Heart left ventricle (tissue), 13 donors: ENCODE measurements around the gene SLC22A15.

Experiments used
- POLR2A ChIP-seq, 2 donors: fragments of 450-650 bp; IDR thresholded peaks; one replicate each; pipeline ENCODE4 v1.6.1; 2017; ENCODE audit warnings: antibody characterized with exemption in 2 of 2, mild to moderate bottlenecking in 2 of 2, moderate library complexity in 2 of 2
- TF ChIP-seq, protein P1 (sequence below), 12 donors: fragments of 200-600 bp; sonication (generic) in 4 of 12; IDR thresholded peaks; one replicate each; pipeline versions ENCODE4 v1.5.0 to v1.8.0; 2018 to 2022; ENCODE audit warnings: antibody characterized with exemption in 12 of 12, mild to moderate bottlenecking in 5 of 12
- donor health status: ischemic (EF 13 %, LVEDD 7.1; RV severe dilation, severe dysfunction).
- donor health status: DM: no; HTN: yes; CAD: no.
- donor health status: DM: no; HTN: no; CAD: no.
- donor health status: ischemic (EF 25% LVEDD 6.9; RV normal size, moderate dysfunction).
- donor health status: ischemic (EF 25% LVEDD 5.7; RV mildly dilated, moderate dysfunction).
- donor health status: ischemic (EF 35%, LVEDD 5.7; RV mildly dilated, moderate dysfunction).
- donor health status: nonischemic (EF 11% LVEDD 7.7; RV severe dilation, severe dysfunction).
- donor health status: DM: yes; HTN: yes; CAD: no.
- donor health status: PGD.
- donor health status: ischemic (EF 29% LVEDD 5.4; RV normal size, mild dysfunction).
- donor health status: nonischemic (EF 23%, LVEDD 6.1; RV moderate dilation, normal function).

GRCh38 chr1:116097626-116098025 is 121.3 kb downstream of the SLC22A15 start:
- TF ChIP-seq, protein P1, sequence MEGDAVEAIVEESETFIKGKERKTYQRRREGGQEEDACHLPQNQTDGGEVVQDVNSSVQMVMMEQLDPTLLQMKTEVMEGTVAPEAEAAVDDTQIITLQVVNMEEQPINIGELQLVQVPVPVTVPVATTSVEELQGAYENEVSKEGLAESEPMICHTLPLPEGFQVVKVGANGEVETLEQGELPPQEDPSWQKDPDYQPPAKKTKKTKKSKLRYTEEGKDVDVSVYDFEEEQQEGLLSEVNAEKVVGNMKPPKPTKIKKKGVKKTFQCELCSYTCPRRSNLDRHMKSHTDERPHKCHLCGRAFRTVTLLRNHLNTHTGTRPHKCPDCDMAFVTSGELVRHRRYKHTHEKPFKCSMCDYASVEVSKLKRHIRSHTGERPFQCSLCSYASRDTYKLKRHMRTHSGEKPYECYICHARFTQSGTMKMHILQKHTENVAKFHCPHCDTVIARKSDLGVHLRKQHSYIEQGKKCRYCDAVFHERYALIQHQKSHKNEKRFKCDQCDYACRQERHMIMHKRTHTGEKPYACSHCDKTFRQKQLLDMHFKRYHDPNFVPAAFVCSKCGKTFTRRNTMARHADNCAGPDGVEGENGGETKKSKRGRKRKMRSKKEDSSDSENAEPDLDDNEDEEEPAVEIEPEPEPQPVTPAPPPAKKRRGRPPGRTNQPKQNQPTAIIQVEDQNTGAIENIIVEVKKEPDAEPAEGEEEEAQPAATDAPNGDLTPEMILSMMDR (IDR thresholded peaks at IDR 0.05) = no peak
- TF ChIP-seq POLR2A (IDR thresholded peaks at IDR 0.05) = no peak
